Spleen (tissue), 3 donors: ENCODE results near the gene TYSND1.

Source experiments
- POLR2A ChIP-seq, 3 donors: fragments of 450-650 bp; IDR thresholded peaks; one replicate each; pipeline ENCODE4 v1.5.1; 2017; ENCODE audit warnings: antibody characterized with exemption in 3 of 3, mild to moderate bottlenecking in 1 of 3
- POLR2AphosphoS5 ChIP-seq, 3 donors: sonication (generic); formaldehyde crosslinking; IDR thresholded peaks; one replicate each; pipeline ENCODE4 v1.5.1; 2017; ENCODE audit warnings: antibody characterized with exemption in 3 of 3

DNA sequence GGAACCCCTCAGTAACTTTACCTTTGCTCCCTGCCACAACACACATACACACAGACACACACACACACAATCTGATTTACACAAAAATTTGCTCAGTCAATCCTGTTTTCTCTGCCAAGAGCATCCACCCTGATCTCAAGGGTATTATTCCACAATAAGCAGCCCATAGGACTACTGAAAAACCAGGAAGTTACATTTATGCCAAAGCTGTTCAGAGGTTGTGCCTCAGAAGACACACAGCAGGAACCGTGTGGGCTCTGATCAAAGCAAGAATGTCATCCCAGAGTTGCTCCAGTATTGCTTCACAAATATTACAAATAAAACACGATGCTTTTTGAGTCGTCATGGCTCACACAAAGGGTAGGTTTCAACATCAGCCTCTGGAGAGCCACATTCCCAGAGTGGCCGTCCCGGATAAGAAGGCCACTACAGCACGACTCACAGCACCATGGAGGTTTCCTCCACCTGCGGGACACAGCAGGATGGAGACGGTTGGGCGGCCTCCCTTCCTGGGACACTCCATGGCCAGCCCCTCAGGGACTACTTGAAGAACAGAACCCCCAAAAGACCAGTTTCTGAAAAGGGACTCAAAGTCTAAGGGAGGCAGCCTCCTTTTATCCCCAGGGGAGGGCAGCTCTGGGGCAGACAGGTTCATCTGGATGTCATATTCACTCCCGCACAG, 15.5 kb downstream of the TYSND1 start:
- TF ChIP-seq POLR2AphosphoS5 (IDR thresholded peaks at IDR 0.05) (no peak), POLR2A (IDR thresholded peaks at IDR 0.05) (no peak)
